GM21737 (cell line): ENCODE results near the gene NMU.
"Not testable (repeated sequence)": the region's sequence is repeated elsewhere in the genome, so short reads cannot be mapped to it uniquely, and the experiment has no call there.

Source experiments
- ATAC-seq: cut with Tn5 transposase; IDR thresholded peaks from one replicate; pipeline ENCODE4 v1.9.1; 2021; ENCODE audit warnings: mild to moderate bottlenecking, moderate library complexity; ENCODE audit not compliant: unreplicated experiment

The NMU gene

GRCh38 chr4:55625835-55626234 is 10.3 kb downstream of the NMU start:
- ATAC-seq: no peak

DNA sequence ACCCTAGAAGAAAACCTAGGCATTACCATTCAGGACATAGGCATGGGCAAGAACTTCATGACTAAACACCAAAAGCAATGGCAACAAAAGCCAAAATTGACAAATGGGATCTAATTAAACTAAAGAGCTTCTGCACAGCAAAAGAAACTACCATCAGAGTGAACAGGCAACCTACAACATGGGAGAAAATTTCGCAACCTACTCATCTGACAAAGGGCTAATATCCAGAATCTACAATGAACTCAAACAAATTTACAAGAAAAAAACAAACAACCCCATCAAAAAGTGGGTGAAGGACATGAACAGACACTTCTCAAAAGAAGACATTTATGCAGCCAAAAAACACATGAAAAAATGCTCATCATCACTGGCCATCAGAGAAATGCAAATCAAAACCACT is 12.0 kb downstream of the NMU start:
- not testable (repeated sequence) for ATAC-seq

GRCh38 chr4:55618546-55619143 is 17.5 kb downstream of the NMU start:
- no peak for ATAC-seq

GRCh38 chr4:55617587-55618197 is 18.4 kb downstream of the NMU start:
- peak; percentile 94 for ATAC-seq

- no peak for ATAC-seq
These were observed 21.1 kb downstream of the NMU start for GRCh38 chr4:55615008-55615407.

DNA sequence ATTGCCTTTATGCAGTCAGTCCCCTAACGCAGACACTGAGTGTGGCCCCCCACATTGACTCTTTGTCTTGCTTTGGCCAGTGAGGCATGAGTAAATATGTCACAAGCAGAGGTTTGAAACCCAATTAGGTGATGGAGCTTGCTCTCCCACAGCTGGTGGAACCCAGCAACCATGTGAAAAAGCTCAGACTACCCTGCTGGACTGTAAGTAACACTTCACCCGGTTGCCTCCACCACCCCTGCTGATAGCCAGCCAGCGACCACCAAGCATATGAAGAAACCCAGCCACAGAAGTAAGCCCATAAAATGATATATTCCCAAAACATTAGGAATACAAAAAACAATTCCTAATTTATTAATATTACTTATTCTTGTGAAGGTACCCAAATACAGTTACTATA is 22.5 kb downstream of the NMU start:
- ATAC-seq: no peak

DNA sequence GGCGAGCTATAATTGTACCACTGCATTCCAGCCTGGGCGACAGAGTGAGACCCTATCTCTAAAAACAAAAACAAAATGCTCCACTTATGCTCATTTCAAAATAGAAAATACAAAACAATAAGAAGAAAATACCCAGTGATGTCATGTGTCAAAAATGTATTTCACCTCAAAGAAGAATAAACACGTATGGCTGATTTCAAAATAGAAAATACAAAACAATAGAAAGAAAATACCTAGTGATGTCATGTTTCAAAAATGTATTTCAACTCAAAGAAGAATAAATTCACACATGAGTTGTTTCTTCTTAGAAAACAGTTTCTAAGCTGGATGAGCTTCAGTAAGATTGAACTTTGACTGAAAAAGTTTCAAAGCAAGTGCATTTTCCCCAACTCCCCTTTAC is 23.8 kb downstream of the NMU start:
- no peak for ATAC-seq

- no peak for ATAC-seq
These were observed 24.6 kb downstream of the NMU start for GRCh38 chr4:55611358-55612059.

DNA sequence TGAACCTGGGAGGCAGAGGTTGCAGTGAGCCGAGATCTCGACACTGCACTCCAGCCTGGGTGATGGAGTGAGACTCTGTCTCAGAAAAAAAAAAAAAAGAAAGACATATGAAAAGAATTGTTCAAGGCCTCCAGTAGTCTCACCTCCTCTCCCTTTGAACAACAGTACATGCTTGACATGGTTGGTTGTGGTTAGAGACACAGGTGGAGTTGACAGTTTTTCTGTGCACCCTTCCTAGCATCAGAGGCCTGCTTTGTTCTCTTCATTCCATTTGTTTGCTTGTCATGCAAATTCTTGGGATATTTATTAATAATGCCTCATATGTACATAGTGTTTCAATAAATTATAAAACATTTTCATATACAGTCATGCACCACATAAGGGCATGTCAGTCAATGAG is 25.7 kb downstream of the NMU start:
- ATAC-seq: no peak

- ATAC-seq: no peak
These were observed 26.7 kb downstream of the NMU start for GRCh38 chr4:55609393-55609866.

DNA sequence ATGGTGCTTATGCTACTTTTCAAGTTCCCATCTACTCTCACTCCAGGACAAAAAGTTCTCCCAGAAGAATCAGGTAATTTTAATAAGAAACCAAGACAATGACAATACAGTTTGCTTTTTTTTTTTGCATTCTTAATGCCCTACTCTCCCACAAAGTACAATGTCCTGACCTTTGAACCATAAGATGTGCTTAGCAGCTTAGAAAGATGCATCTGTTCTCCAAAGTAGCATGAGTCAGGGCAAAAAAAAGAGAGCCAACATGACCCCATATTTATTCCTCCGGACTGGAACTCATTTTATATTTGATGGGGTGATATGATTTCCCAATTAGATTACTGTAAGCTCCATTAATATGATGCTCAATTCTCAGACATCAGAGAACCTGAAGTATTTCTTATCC is 27.5 kb downstream of the NMU start:
- ATAC-seq: no peak

DNA sequence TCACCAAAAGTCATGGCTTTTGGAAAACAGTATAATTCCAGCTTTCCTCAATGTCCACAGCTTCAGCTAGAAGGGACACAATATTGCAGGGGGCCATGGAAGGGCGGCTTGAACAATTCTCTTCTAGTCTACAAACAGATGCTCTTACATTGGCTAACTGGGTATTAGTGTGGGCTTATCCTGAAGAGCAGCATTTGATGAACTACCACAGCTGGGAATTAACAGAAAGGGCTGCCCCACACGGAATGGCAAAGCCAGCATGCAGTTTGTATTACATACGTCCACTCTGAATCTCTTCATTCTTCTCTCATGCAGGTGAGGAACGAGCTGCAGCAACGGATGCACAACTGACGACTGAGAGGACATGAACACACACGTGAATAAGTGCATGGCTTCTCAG is 31.1 kb downstream of the NMU start:
- ATAC-seq: no peak

DNA sequence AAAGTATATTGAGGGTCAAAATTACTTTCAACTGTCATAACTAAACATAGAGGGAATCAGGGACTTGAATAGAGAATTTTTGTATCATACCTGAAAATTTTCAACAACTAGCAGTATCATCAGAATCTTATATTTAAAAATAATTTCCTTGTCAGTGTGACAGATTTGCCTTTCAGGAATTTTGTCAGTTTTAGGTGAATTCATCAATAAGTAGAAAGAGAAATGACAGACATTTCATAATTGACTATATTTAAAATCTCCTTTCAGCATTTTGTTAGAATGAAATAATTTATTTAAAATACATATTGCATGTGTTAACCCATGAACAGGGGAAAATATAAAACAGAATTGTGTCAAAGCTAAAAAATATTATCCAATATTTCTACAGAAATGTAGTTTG is 35.5 kb downstream of the NMU start:
- no peak for ATAC-seq

DNA sequence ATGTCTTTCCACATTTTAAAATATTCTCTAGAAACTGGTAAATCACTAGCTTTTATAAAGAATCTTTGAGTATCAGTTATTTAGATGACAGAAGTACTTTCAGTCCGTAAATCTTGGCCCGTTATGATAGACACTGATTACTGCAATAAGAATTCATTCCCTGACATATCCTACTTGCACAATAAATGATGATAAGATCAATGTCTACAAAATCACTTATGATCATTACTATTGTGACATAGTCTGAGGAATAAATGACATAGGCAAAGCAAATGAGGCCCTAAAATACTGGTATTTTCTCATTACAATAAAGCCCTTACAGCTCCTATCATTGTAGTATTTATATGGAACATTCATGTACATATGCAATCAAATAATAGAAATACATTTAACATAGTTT is 37.5 kb downstream of the NMU start:
- no peak for ATAC-seq

- no peak for ATAC-seq
These were observed 44.1 kb downstream of the NMU start, which contains the start of gene PDCL2 for GRCh38 chr4:55592014-55592413. Gene PDCL2 (minus strand): TSS chr4:55592245. CDS start chr4:55592109, 136 bp downstream.

DNA sequence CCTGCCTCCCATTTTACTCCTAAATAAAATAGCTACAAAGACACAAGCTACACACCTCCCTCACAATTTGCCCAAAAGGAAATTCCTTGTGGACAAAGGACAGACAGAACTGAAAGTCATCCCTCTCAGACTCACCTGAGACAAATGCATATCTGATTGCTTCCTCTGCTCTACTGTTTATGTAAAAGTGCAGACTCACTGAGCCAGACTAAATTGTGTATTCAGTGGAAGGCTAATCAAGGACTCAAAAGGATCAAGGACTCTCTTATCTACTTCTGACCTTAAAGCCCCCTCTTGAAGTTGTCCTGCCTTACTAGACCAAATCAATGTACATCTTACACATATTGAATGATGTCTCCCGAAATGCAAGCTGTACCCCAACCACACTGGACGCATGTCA is 47.9 kb downstream of the NMU start:
- ATAC-seq: no peak

DNA sequence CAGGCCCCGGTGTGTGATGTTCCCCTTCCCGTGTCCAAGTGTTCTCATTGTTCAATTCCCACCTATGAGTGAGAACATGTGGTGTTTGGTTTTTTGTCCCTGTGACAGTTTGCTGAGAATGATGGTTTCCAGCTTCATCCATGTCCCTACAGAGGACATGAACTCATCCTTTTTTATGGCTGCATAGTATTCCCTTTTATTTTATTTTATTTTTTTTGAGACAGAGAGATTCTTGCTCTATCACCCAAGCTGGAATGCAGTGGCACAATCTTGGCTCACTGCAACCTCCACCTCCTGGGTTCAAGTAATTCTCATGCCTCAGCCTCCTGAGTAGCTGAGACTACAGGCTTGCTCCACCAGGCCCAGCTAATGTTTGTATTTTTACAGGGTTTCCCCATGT is 53.3 kb downstream of the NMU start:
- ATAC-seq: not testable (repeated sequence)

- no peak for ATAC-seq
These were observed 57.6 kb downstream of the NMU start for GRCh38 chr4:55578341-55579010.

DNA sequence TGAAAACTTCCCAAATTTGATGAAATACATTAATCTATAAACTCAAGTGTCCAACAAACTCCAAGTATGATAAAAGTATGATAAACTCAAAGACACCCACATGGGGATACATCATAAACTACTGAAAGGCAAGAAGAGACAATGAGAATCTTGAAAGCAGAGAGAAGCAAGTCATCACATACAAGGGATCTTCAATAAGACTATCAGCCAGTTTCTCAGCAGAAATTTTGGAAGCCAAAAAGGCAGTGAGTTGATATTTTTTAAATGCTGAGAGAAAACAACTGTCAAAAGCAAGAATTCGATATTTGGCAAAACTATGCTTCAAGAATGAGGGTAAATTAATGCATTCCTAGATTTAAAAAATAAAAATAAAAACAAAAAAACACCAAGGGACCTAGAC is 60.6 kb downstream of the NMU start:
- no peak for ATAC-seq

GRCh38 chr4:55574252-55574651 is 61.8 kb downstream of the NMU start:
- no peak for ATAC-seq

DNA sequence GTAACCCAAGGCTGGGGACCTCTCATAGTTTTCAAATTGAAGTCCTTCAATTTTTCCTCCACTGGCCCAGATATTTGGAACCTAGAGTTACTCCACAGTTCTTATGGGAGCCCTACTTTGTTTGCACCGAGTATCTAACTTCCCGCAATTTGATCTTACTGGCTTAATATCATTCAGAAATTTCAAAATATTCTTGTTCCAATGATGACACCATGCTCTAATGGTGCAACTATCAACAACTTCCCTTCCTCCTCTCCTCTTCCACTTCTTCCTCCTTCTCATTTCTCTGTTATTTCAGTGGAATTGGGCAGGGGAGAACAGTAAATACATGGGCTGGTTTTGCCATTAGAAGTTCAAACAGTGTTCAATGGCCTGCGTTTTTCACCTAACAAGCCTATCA is 64.3 kb downstream of the NMU start:
- no peak for ATAC-seq
